Liver (tissue), 3 donors: Measurements from ENCODE around the gene ADIRF.

ENCODE experiments used
- GABPA ChIP-seq, 2 donors: IDR thresholded peaks in 1 of 2; conservative IDR thresholded peaks in 1 of 2; 2 replicates each; pipeline ENCODE4 v1.6.1; 2016; ENCODE audit warnings: antibody characterized with exemption in 2 of 2, mild to moderate bottlenecking in 1 of 2, moderate library complexity in 1 of 2
- NR2F2 ChIP-seq: IDR thresholded peaks from 2 replicates; pipeline ENCODE4 v1.6.1; 2016; ENCODE audit warnings: antibody characterized with exemption
- TF ChIP-seq, protein P1 (sequence below): fragments of 150-350 bp; IDR thresholded peaks from 2 replicates; pipeline ENCODE4 v1.5.1; 2017; ENCODE audit warnings: improper control_type of control experiment, low read depth, low read length; ENCODE audit not compliant: missing input control
- TF ChIP-seq, protein P2 (sequence below): IDR thresholded peaks from 2 replicates; pipeline ENCODE4 v1.6.1; 2016; ENCODE audit warnings: antibody characterized with exemption
- donor health status: healthy.
- donor health status: healthy.

- TF ChIP-seq, protein P1, sequence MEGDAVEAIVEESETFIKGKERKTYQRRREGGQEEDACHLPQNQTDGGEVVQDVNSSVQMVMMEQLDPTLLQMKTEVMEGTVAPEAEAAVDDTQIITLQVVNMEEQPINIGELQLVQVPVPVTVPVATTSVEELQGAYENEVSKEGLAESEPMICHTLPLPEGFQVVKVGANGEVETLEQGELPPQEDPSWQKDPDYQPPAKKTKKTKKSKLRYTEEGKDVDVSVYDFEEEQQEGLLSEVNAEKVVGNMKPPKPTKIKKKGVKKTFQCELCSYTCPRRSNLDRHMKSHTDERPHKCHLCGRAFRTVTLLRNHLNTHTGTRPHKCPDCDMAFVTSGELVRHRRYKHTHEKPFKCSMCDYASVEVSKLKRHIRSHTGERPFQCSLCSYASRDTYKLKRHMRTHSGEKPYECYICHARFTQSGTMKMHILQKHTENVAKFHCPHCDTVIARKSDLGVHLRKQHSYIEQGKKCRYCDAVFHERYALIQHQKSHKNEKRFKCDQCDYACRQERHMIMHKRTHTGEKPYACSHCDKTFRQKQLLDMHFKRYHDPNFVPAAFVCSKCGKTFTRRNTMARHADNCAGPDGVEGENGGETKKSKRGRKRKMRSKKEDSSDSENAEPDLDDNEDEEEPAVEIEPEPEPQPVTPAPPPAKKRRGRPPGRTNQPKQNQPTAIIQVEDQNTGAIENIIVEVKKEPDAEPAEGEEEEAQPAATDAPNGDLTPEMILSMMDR = no peak
- TF ChIP-seq, protein P2, sequence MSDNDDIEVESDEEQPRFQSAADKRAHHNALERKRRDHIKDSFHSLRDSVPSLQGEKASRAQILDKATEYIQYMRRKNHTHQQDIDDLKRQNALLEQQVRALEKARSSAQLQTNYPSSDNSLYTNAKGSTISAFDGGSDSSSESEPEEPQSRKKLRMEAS = no peak
- TF ChIP-seq GABPA (IDR thresholded peaks at IDR 0.05 in 1 of 2, conservative IDR thresholded peaks at IDR 0.05 in 1 of 2) = no peak
- peak; percentile 24 for TF ChIP-seq NR2F2
Observed at GRCh38 chr10:86958901-86959736, 9.2 kb upstream of the ADIRF start.
